PC-9 (cell line): ENCODE data around the gene PKHD1. TPM values are rescaled to one million over a fixed set of nuclear protein-coding genes. Genes with fewer than 3 reads are reported as not detected.

Experiments used
- BruUV-seq: library from RNA; stranded (reverse); fragments of 400-500 nt; replicated peaks from 2 replicates; lab custom pipeline; 2021; lab: Mats Ljungman, UMichigan
- CTCF ChIA-PET: fragments of 300-600 bp; sonication (Branson Sonifier 250); formaldehyde crosslinking; loops from one replicate; lab custom pipeline; 2022; ENCODE audit warnings: antibody characterized with exemption; lab: Charles Lee
- POLR2A ChIA-PET: fragments of 300-600 bp; sonication (Branson Sonifier 250); formaldehyde crosslinking; loops from one replicate; lab custom pipeline; 2022; ENCODE audit warnings: antibody characterized with exemption; ENCODE audit not compliant: unreplicated experiment; lab: Charles Lee
- DNase-seq, 2 experiments: peaks; one replicate each; pipeline versions ENCODE4 v3.0.0 to v3.0.0-alpha.2; 2015 to 2022; ENCODE audit warnings: mixed read lengths in 1 of 2
- H2AFZ ChIP-seq: fragments of 200-600 bp; sonication (generic); 2 replicates; pipeline ENCODE4 v1.8.1; 2017; ENCODE audit warnings: antibody characterized with exemption
- H3F3A ChIP-seq: fragments of 200-600 bp; sonication (generic); 2 replicates; pipeline ENCODE4 v1.8.1; 2017; ENCODE audit warnings: antibody characterized with exemption, mild to moderate bottlenecking, low read depth; ENCODE audit not compliant: insufficient read depth
- H3K27ac ChIP-seq: fragments of 200-600 bp; sonication (generic); 2 replicates; pipeline ENCODE4 v1.6.1; 2016; ENCODE audit warnings: mixed run types
- H3K27me3 ChIP-seq: fragments of 200-600 bp; sonication (generic); 2 replicates; pipeline ENCODE4 v1.6.1; 2016; ENCODE audit warnings: low read depth, mixed run types; ENCODE audit not compliant: insufficient read depth
- H3K36me3 ChIP-seq: fragments of 200-600 bp; sonication (generic); 2 replicates; pipeline ENCODE4 v1.6.1; 2016; ENCODE audit warnings: low read depth, mixed run types
- H3K4me1 ChIP-seq: fragments of 200-600 bp; sonication (generic); replicated peaks from 2 replicates; pipeline ENCODE4 v1.6.1; 2016; ENCODE audit warnings: mixed run types; ENCODE audit not compliant: insufficient read depth
- H3K4me2 ChIP-seq: fragments of 200-600 bp; sonication (generic); 2 replicates; pipeline ENCODE4 v1.6.1; 2017; ENCODE audit warnings: mixed run types
- H3K4me3 ChIP-seq: fragments of 200-600 bp; sonication (generic); 2 replicates; pipeline ENCODE4 v1.6.1; 2016; ENCODE audit warnings: mixed run types
- H3K79me2 ChIP-seq: fragments of 200-600 bp; sonication (generic); 2 replicates; pipeline ENCODE4 v1.6.1; 2017; ENCODE audit warnings: low read depth, mixed run types
- H3K9me2 ChIP-seq: fragments of 200-600 bp; sonication (generic); 2 replicates; pipeline ENCODE4 v1.8.1; 2017; ENCODE audit warnings: mild to moderate bottlenecking; ENCODE audit not compliant: insufficient read depth
- H3K9me3 ChIP-seq: fragments of 200-600 bp; sonication (generic); 2 replicates; pipeline ENCODE4 v1.8.1; 2016; ENCODE audit warnings: low read depth; ENCODE audit not compliant: insufficient read depth
- H4K20me1 ChIP-seq: fragments of 200-600 bp; sonication (generic); 2 replicates; pipeline ENCODE4 v1.8.1; 2017; ENCODE audit not compliant: insufficient read depth
- CTCF ChIP-seq: fragments of 200-600 bp; sonication (generic); conservative IDR thresholded peaks from 2 replicates; pipeline ENCODE4 v1.6.1; 2017; ENCODE audit warnings: mixed run types, antibody characterized with exemption, mild to moderate bottlenecking, moderate library complexity
- EZH2 ChIP-seq: fragments of 200-600 bp; sonication (generic); IDR thresholded peaks from 2 replicates; pipeline ENCODE4 v1.8.0; 2017; ENCODE audit warnings: antibody characterized with exemption, low read depth
- intact Hi-C: fragments of 100-400 bp; cut with micrococcal nuclease; formaldehyde crosslinking; loops from one replicate; pipeline ENCODE4 v1.10.0; 2022; ENCODE audit not compliant: unreplicated experiment
- total RNA-seq: library from RNA; stranded (reverse); gene quantifications from 2 replicates; pipeline ENCODE4 v1.2.3, GENCODE V29; 2021

Gene PKHD1
- total RNA-seq, 1 experiment from 2014 or later = not detected

- H3K79me2 ChIP-seq = no peaks in the 10 kb centered on the region
- no peak overlapping the region for H3K4me2 ChIP-seq
- no peaks in the 10 kb centered on the region for H3K36me3 ChIP-seq
- H3F3A ChIP-seq = no peaks in the 10 kb centered on the region
- H4K20me1 ChIP-seq = no peaks in the 10 kb centered on the region
- H3K9me2 ChIP-seq = no peaks in the 10 kb centered on the region
- H3K4me3 ChIP-seq = no peak overlapping the region
- no TSS peak for BruUV-seq
- no peaks in the 10 kb centered on the region for H3K9me3 ChIP-seq
- no peaks in the 10 kb centered on the region for H3K4me1 ChIP-seq
- intact Hi-C loops = no loop called here
- TF ChIP-seq CTCF (no peak), EZH2 (no peak)
- H3K27ac ChIP-seq = no peak overlapping the region
- DNase-seq = no peak
- H2AFZ ChIP-seq = no peak overlapping the region
- POLR2A ChIA-PET = interaction anchor here (0.6 kb wide), 1 partner anchor 203 kb away, joined by 3 read pairs; no protein-coding TSS in a partner anchor
- no peaks in the 10 kb centered on the region for H3K27me3 ChIP-seq
- CTCF ChIA-PET = no interaction called here
These were observed 409.1 kb downstream of the PKHD1 start for GRCh38 chr6:51678274-51678673.

GRCh38 chr6:51675922-51676275, 411.5 kb downstream of the PKHD1 start:
- CTCF ChIA-PET = no interaction called here
- no peak overlapping the region for H2AFZ ChIP-seq
- no peaks in the 10 kb centered on the region for H3K36me3 ChIP-seq
- no peaks in the 10 kb centered on the region for H3K4me1 ChIP-seq
- no peak for DNase-seq
- H3K9me3 ChIP-seq = no peaks in the 10 kb centered on the region; the same call in 1 of the 2 replicates
- POLR2A ChIA-PET = no interaction called here
- no peaks in the 10 kb centered on the region for H4K20me1 ChIP-seq
- H3K27ac ChIP-seq = no peak overlapping the region
- no peak overlapping the region for H3K4me2 ChIP-seq
- no peak overlapping the region for H3K4me3 ChIP-seq
- H3K79me2 ChIP-seq = no peaks in the 10 kb centered on the region
- no TSS peak for BruUV-seq
- no peaks in the 10 kb centered on the region for H3K27me3 ChIP-seq
- no peaks in the 10 kb centered on the region for H3F3A ChIP-seq
- no peaks in the 10 kb centered on the region for H3K9me2 ChIP-seq
- TF ChIP-seq EZH2 (no peak), CTCF (no peak)
- intact Hi-C loops = no loop called here

GRCh38 chr6:51675020-51675921, 412.1 kb downstream of the PKHD1 start:
- H3K4me2 ChIP-seq = no peak overlapping the region
- no peaks in the 10 kb centered on the region; the same call in 1 of the 2 replicates for H3K9me3 ChIP-seq
- no peaks in the 10 kb centered on the region for H3K9me2 ChIP-seq
- TF ChIP-seq EZH2 (no peak), CTCF (no peak)
- no peaks in the 10 kb centered on the region for H3K79me2 ChIP-seq
- H3K27me3 ChIP-seq = no peaks in the 10 kb centered on the region
- CTCF ChIA-PET = no interaction called here
- no peaks in the 10 kb centered on the region for H3K4me1 ChIP-seq
- no peak overlapping the region for H3K27ac ChIP-seq
- POLR2A ChIA-PET = no interaction called here
- BruUV-seq = no TSS peak
- DNase-seq = no peak
- H4K20me1 ChIP-seq = no peaks in the 10 kb centered on the region
- no peak overlapping the region for H2AFZ ChIP-seq
- no peak overlapping the region for H3K4me3 ChIP-seq
- intact Hi-C loops = no loop called here
- no peaks in the 10 kb centered on the region for H3F3A ChIP-seq
- H3K36me3 ChIP-seq = no peaks in the 10 kb centered on the region
